Measurements from ENCODE around the gene LRP11. TPM values are rescaled to one million over a fixed set of nuclear protein-coding genes. Genes with fewer than 3 reads are reported as not detected.

Gene LRP11
- total RNA-seq, 1 experiment from 2014 or later = 17.7 TPM

DNA sequence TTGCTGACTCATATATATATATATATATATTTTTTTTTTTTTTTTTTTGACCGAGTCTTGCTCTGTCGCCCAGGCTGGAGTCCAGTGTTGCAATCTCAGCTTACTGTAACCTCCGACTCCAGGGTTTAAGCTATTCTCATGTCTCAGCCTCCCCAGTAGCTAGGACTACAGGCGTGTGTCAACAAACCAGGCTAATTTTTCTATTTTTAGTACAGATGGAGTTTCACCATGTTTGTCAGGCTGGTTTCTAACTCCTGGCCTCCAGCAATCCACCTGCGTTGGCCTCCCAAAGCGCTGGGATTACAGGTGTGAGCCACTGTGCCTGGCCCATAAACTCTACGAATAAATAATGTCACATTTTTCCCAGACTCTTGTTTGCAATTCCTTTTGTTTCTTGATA is 4.8 kb downstream of the LRP11 start:
- POLR2A ChIA-PET = no interaction called here
- Mint-ChIP-seq H3K36me3 (ENCODE audit: insufficient read depth, unreplicated experiment) (peaks cover 6% of the 10 kb centered on the region), H3K9me3 (ENCODE audit: unreplicated experiment) (no peaks in the 10 kb centered on the region), H3K4me3 (ENCODE audit: unreplicated experiment) (no peak overlapping the region), H3K4me1 (ENCODE audit: low read depth, unreplicated experiment) (peaks cover 47% of the 10 kb centered on the region), H3K27ac (ENCODE audit: unreplicated experiment) (no peak overlapping the region), H3K27me3 (ENCODE audit: insufficient read depth, unreplicated experiment) (no peaks in the 10 kb centered on the region)
- no TSS peak for BruUV-seq (replicated peaks)
- TF ChIP-seq, protein P1, sequence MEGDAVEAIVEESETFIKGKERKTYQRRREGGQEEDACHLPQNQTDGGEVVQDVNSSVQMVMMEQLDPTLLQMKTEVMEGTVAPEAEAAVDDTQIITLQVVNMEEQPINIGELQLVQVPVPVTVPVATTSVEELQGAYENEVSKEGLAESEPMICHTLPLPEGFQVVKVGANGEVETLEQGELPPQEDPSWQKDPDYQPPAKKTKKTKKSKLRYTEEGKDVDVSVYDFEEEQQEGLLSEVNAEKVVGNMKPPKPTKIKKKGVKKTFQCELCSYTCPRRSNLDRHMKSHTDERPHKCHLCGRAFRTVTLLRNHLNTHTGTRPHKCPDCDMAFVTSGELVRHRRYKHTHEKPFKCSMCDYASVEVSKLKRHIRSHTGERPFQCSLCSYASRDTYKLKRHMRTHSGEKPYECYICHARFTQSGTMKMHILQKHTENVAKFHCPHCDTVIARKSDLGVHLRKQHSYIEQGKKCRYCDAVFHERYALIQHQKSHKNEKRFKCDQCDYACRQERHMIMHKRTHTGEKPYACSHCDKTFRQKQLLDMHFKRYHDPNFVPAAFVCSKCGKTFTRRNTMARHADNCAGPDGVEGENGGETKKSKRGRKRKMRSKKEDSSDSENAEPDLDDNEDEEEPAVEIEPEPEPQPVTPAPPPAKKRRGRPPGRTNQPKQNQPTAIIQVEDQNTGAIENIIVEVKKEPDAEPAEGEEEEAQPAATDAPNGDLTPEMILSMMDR (IDR thresholded peaks at IDR 0.05; ENCODE audit: insufficient read depth in 1 of 2, low read depth in 1 of 2, low read length in 1 of 2, severe bottlenecking in 1 of 2, unreplicated experiment in 1 of 2) = no peak
- Histone ChIP-seq H3K36me3 (ENCODE audit: control insufficient read depth, insufficient read depth, low read length) (no peaks in the 10 kb centered on the region), H3K27me3 (replicated peaks; ENCODE audit: control insufficient read depth, insufficient read depth, low read length) (no peaks in the 10 kb centered on the region), H3K4me3 (ENCODE audit: low read depth, low read length) (no peak overlapping the region), H3K4me1 (peaks cover 29% of the 10 kb centered on the region), H3K9me3 (no peaks in the 10 kb centered on the region)
- CTCF ChIA-PET = no interaction called here
- intact Hi-C loops (cut with micrococcal nuclease; ENCODE audit: unreplicated experiment) = no loop called here
- peak in 1 of 2 experiments; percentile 37 for DNase-seq

DNA sequence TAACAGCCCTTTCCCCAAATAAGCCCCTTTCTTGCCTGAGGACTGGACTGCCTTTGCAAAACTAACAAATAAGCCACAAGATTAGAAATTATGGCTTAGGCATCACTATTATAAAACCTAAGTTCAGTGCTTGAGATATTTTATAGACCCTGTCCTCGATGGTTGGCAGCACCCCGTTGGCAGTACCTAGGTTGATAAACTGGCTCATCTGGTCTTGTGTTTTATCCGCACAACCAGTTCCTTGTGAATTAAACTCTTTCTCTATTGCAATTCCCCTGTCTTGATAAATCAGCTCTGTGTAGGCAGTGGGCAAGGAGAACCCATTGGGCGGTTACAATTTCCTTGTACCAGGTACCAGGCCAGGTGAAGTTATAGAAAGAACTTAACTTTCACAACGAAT is 6.6 kb downstream of the LRP11 start:
- no peaks in the 10 kb centered on the region for H3K9me3 Mint-ChIP-seq (ENCODE audit: unreplicated experiment)
- ChIA-PET POLR2A (no interaction called here), CTCF (no interaction called here)
- Histone ChIP-seq H3K9me3 (no peaks in the 10 kb centered on the region), H3K27me3 (replicated peaks; ENCODE audit: control insufficient read depth, insufficient read depth, low read length) (no peaks in the 10 kb centered on the region), H3K36me3 (ENCODE audit: control insufficient read depth, insufficient read depth, low read length) (no peaks in the 10 kb centered on the region), H3K4me1 (peaks cover 35% of the 10 kb centered on the region), H3K4me3 (ENCODE audit: low read depth, low read length) (no peak overlapping the region)
- no TSS peak for BruUV-seq (replicated peaks)
- no peak overlapping the region for H3K4me3 Mint-ChIP-seq (ENCODE audit: unreplicated experiment)
- H3K36me3 Mint-ChIP-seq (ENCODE audit: insufficient read depth, unreplicated experiment) = peaks cover 6% of the 10 kb centered on the region
- intact Hi-C loops (cut with micrococcal nuclease; ENCODE audit: unreplicated experiment) = no loop called here
- H3K4me1 Mint-ChIP-seq (ENCODE audit: low read depth, unreplicated experiment) = peaks cover 47% of the 10 kb centered on the region
- TF ChIP-seq, protein P1 (IDR thresholded peaks at IDR 0.05; ENCODE audit: insufficient read depth in 1 of 2, low read depth in 1 of 2, low read length in 1 of 2, severe bottlenecking in 1 of 2, unreplicated experiment in 1 of 2) = no peak
- DNase-seq = no peak
- H3K27me3 Mint-ChIP-seq (ENCODE audit: insufficient read depth, unreplicated experiment) = no peaks in the 10 kb centered on the region
- no peak overlapping the region for H3K27ac Mint-ChIP-seq (ENCODE audit: unreplicated experiment)

DNA sequence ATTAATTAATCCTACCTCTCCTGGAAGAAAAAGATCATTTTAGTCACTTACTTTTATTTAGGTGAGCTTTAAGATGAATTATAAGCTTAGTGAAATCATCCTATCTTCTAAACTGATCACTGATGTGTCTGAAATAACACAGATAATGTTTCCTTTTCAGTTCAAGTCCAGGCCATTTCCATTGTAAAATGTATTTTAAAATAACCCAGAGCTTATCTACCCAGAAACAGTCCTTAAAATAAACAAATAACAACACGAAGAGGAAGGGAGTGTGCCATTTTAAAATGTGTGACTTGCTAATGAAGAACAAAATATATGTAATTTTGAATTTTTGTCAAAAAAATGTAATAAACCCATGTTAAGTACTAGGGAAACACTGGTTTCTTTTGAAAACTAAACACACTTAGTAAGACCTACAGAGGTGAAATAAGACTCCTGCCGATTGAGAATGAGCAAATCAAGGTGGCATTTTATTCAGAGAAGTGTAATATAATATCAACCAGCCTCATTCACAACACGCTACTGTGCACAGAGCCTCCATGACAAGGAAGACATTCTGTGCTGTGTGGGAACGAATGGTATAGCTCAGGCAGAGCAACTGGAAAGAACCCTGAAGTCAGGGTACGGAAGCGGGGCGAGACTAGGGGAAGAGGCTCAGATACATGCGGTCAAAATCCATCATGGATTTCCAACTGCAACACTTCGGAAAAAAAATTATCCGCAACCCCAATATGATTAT is 7.7 kb downstream of the LRP11 start:
- Mint-ChIP-seq H3K9me3 (ENCODE audit: unreplicated experiment) (no peaks in the 10 kb centered on the region), H3K36me3 (ENCODE audit: insufficient read depth, unreplicated experiment) (peaks cover 6% of the 10 kb centered on the region)
- CTCF ChIA-PET = no interaction called here

More for the DNA sequence above, 7.7 kb downstream of the LRP11 start:
- Histone ChIP-seq H3K4me3 (ENCODE audit: low read depth, low read length) (no peak overlapping the region), H3K36me3 (ENCODE audit: control insufficient read depth, insufficient read depth, low read length) (no peaks in the 10 kb centered on the region), H3K9me3 (no peaks in the 10 kb centered on the region), H3K4me1 (peaks cover 35% of the 10 kb centered on the region), H3K27me3 (replicated peaks; ENCODE audit: control insufficient read depth, insufficient read depth, low read length) (no peaks in the 10 kb centered on the region)
- no peak for DNase-seq
- intact Hi-C loops (cut with micrococcal nuclease; ENCODE audit: unreplicated experiment) = no loop called here
- POLR2A ChIA-PET = no interaction called here
- TF ChIP-seq, protein P1 (IDR thresholded peaks at IDR 0.05; ENCODE audit: insufficient read depth in 1 of 2, low read depth in 1 of 2, low read length in 1 of 2, severe bottlenecking in 1 of 2, unreplicated experiment in 1 of 2) = no peak
- H3K4me3 Mint-ChIP-seq (ENCODE audit: unreplicated experiment) = no peak overlapping the region
- no peaks in the 10 kb centered on the region for H3K27me3 Mint-ChIP-seq (ENCODE audit: insufficient read depth, unreplicated experiment)
- peaks cover 47% of the 10 kb centered on the region for H3K4me1 Mint-ChIP-seq (ENCODE audit: low read depth, unreplicated experiment)
- no TSS peak for BruUV-seq (replicated peaks)
- H3K27ac Mint-ChIP-seq (ENCODE audit: unreplicated experiment) = peak overlapping the region; percentile 81
